ENCODE measurements around the gene MUC3A.
"Not testable (repeated sequence)": the region's sequence is repeated elsewhere in the genome, so short reads cannot be mapped to it uniquely, and the experiment has no call there.

MUC3A gene

GRCh38 chr7:100974021-100974420 is 24.7 kb downstream of the MUC3A start:
- H3K4me3 ChIP-seq (ENCODE audit: low read length): no peak overlapping the region
- no peaks in the 10 kb centered on the region for H3K4me1 ChIP-seq (ENCODE audit: low read length)
- no peak for TF ChIP-seq CTCF (IDR thresholded peaks at IDR 0.05; ENCODE audit: low read depth, low read length)
- H3K4me2 ChIP-seq (ENCODE audit: low read length): no peak overlapping the region
- H2AFZ ChIP-seq (ENCODE audit: low read depth, low read length): no peak overlapping the region
- no peak overlapping the region for H3K9ac ChIP-seq (ENCODE audit: low read length)
- H3K79me2 ChIP-seq (ENCODE audit: low read length): no peaks in the 10 kb centered on the region
- H3K27ac ChIP-seq (ENCODE audit: low read length): no peak overlapping the region
- H3K9me3 ChIP-seq (ENCODE audit: insufficient read depth, low read length): no peaks in the 10 kb centered on the region
- H4K20me1 ChIP-seq (ENCODE audit: insufficient read depth, low read length): no peaks in the 10 kb centered on the region
- peaks cover 15% of the 10 kb centered on the region; the same call in 1 of the 2 replicates for H3K27me3 ChIP-seq (ENCODE audit: low read depth, low read length)
- no peaks in the 10 kb centered on the region for H3K36me3 ChIP-seq (replicated peaks; ENCODE audit: low read depth, low read length)

- no peak for TF ChIP-seq CTCF (IDR thresholded peaks at IDR 0.05; ENCODE audit: low read depth, low read length)
- no peak for TF ChIP-seq EZH2phosphoT487 (IDR thresholded peaks at IDR 0.05; ENCODE audit: low read depth)
- Histone ChIP-seq H3K4me2 (ENCODE audit: low read length) (no peak overlapping the region), H3K4me1 (ENCODE audit: low read length) (no peaks in the 10 kb centered on the region), H3K4me3 (ENCODE audit: low read length) (no peak overlapping the region), H3K27ac (ENCODE audit: low read length) (no peak overlapping the region), H3K79me2 (ENCODE audit: low read length) (no peaks in the 10 kb centered on the region), H4K20me1 (ENCODE audit: insufficient read depth, low read length) (no peaks in the 10 kb centered on the region), H3K9ac (ENCODE audit: low read length) (no peak overlapping the region), H3K9me3 (ENCODE audit: insufficient read depth, low read length) (no peaks in the 10 kb centered on the region), H3K36me3 (replicated peaks; ENCODE audit: low read depth, low read length) (no peaks in the 10 kb centered on the region), H2AFZ (ENCODE audit: low read depth, low read length) (no peak overlapping the region), H3K27me3 (ENCODE audit: low read depth, low read length) (peaks cover 15% of the 10 kb centered on the region; the same call in 1 of the 2 replicates)
Observed at GRCh38 chr7:100975371-100975821, 26.1 kb downstream of the MUC3A start.

GRCh38 chr7:100978300-100978699 is 29.0 kb downstream of the MUC3A start:
- H3K4me2 ChIP-seq (ENCODE audit: low read length): no peak overlapping the region
- H3K9ac ChIP-seq (ENCODE audit: low read length): no peak overlapping the region
- H3K4me3 ChIP-seq (ENCODE audit: low read length): no peak overlapping the region
- TF ChIP-seq EZH2phosphoT487 (IDR thresholded peaks at IDR 0.05; ENCODE audit: low read depth) (no peak), CTCF (IDR thresholded peaks at IDR 0.05; ENCODE audit: low read depth, low read length) (no peak)
- no peak overlapping the region for H2AFZ ChIP-seq (ENCODE audit: low read depth, low read length)
- H3K36me3 ChIP-seq (replicated peaks; ENCODE audit: low read depth, low read length): no peaks in the 10 kb centered on the region
- no peaks in the 10 kb centered on the region for H3K4me1 ChIP-seq (ENCODE audit: low read length)
- no peak overlapping the region for H3K27ac ChIP-seq (ENCODE audit: low read length)
- peaks cover 5% of the 10 kb centered on the region; the same call in 1 of the 2 replicates for H3K27me3 ChIP-seq (ENCODE audit: low read depth, low read length)
- no peaks in the 10 kb centered on the region for H3K9me3 ChIP-seq (ENCODE audit: insufficient read depth, low read length)
- no peaks in the 10 kb centered on the region for H4K20me1 ChIP-seq (ENCODE audit: insufficient read depth, low read length)
- no peaks in the 10 kb centered on the region for H3K79me2 ChIP-seq (ENCODE audit: low read length)

DNA sequence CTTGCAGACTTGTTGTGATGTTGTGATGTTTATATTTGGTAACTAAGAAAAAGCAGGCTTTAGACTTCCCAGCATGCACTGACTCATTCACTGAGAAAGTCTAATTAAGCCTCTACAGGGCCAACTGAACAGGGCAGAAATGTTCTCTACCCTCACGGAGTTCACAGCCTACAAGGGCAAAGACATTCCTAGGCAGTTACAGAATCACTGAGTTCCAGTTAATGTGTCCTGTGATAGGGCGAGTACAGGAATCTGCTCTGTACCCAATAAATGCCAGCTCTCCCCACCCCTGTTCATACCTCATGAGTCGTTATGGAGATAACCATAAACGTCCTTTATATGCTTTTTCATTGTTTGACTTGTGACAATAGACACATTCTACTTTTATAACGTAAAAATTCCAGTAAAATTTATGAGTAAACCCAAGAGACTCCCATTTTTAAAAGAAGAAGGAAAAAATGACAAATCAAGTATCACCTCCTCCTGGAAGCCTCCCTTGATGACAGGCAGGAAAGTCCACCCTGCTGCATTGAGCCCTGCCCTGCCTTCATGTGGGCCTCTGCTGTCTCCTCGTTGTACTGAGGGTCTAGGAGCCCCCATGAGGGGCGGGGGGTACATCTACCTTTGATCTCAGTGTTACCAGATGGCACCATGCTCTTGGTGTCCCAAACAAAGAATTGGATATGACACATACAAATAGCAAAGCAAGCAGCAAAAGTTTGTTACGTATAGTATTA is 34.3 kb downstream of the MUC3A start:
- Histone ChIP-seq H3K9me3 (ENCODE audit: insufficient read depth, low read length) (no peaks in the 10 kb centered on the region), H3K4me3 (ENCODE audit: low read length) (no peak overlapping the region), H3K79me2 (ENCODE audit: low read length) (no peaks in the 10 kb centered on the region), H3K36me3 (replicated peaks; ENCODE audit: low read depth, low read length) (no peaks in the 10 kb centered on the region), H3K27ac (ENCODE audit: low read length) (no peak overlapping the region), H3K9ac (ENCODE audit: low read length) (no peak overlapping the region), H2AFZ (ENCODE audit: low read depth, low read length) (no peak overlapping the region), H4K20me1 (ENCODE audit: insufficient read depth, low read length) (no peaks in the 10 kb centered on the region), H3K4me2 (ENCODE audit: low read length) (no peak overlapping the region), H3K27me3 (ENCODE audit: low read depth, low read length) (no peaks in the 10 kb centered on the region), H3K4me1 (ENCODE audit: low read length) (no peaks in the 10 kb centered on the region)
- no peak for TF ChIP-seq EZH2phosphoT487 (IDR thresholded peaks at IDR 0.05; ENCODE audit: low read depth)
- no peak for TF ChIP-seq CTCF (IDR thresholded peaks at IDR 0.05; ENCODE audit: low read depth, low read length)

- not testable (repeated sequence) for H3K9ac ChIP-seq (ENCODE audit: low read length); H3K79me2 ChIP-seq (ENCODE audit: low read length); H2AFZ ChIP-seq (ENCODE audit: low read depth, low read length); H3K27me3 ChIP-seq (ENCODE audit: low read depth, low read length); H3K4me1 ChIP-seq (ENCODE audit: low read length); H3K36me3 ChIP-seq (replicated peaks; ENCODE audit: low read depth, low read length); H3K9me3 ChIP-seq (ENCODE audit: insufficient read depth, low read length); H3K27ac ChIP-seq (ENCODE audit: low read length); H3K4me2 ChIP-seq (ENCODE audit: low read length); H3K4me3 ChIP-seq (ENCODE audit: low read length); H4K20me1 ChIP-seq (ENCODE audit: insufficient read depth, low read length)
Observed at GRCh38 chr7:100984241-100984918, 35.0 kb downstream of the MUC3A start.
